ENCODE data around the gene SHROOM3.

SHROOM3 gene

DNA sequence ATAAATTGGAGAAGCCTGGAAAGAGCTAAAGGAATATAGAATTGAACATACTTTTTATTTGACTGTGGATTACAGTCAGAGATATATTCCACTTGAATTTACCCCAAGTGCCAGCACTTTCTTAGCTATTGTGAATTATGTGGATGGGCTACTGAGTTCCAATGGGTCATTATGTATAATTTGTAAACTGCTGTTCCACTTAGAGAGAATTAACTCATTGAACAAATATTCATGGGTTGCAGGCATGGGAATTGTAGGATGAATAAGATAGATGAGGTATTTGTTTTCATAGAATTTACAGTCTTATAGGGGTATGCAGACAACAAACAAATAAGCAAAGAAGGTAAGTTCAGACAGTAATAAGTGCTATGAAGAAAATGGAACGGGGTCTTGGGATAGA is 195.7 kb downstream of the SHROOM3 start:
- TF ChIP-seq PPARA (CRISPR knock-in tag; IDR thresholded peaks at IDR 0.05; ENCODE audit: borderline replicate concordance), result no peak
- TF ChIP-seq GLIS3 (CRISPR knock-in tag; IDR thresholded peaks at IDR 0.05), result no peak
- no peak for TF ChIP-seq ZNF8 (CRISPR knock-in tag; IDR thresholded peaks at IDR 0.05)
- no peak for TF ChIP-seq ZNF70 (CRISPR knock-in tag; IDR thresholded peaks at IDR 0.05)
- TF ChIP-seq, protein P1, sequence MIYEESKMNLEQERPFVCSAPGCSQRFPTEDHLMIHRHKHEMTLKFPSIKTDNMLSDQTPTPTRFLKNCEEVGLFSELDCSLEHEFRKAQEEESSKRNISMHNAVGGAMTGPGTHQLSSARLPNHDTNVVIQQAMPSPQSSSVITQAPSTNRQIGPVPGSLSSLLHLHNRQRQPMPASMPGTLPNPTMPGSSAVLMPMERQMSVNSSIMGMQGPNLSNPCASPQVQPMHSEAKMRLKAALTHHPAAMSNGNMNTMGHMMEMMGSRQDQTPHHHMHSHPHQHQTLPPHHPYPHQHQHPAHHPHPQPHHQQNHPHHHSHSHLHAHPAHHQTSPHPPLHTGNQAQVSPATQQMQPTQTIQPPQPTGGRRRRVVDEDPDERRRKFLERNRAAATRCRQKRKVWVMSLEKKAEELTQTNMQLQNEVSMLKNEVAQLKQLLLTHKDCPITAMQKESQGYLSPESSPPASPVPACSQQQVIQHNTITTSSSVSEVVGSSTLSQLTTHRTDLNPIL (CRISPR knock-in tag; IDR thresholded peaks at IDR 0.05; ENCODE audit: low read depth), result no peak
- TF ChIP-seq, protein P2, sequence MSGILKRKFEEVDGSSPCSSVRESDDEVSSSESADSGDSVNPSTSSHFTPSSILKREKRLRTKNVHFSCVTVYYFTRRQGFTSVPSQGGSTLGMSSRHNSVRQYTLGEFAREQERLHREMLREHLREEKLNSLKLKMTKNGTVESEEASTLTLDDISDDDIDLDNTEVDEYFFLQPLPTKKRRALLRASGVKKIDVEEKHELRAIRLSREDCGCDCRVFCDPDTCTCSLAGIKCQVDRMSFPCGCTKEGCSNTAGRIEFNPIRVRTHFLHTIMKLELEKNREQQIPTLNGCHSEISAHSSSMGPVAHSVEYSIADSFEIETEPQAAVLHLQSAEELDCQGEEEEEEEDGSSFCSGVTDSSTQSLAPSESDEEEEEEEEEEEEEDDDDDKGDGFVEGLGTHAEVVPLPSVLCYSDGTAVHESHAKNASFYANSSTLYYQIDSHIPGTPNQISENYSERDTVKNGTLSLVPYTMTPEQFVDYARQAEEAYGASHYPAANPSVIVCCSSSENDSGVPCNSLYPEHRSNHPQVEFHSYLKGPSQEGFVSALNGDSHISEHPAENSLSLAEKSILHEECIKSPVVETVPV (CRISPR knock-in tag; IDR thresholded peaks at IDR 0.05), result no peak
- no peak for TF ChIP-seq ARNTL (CRISPR knock-in tag; IDR thresholded peaks at IDR 0.05; ENCODE audit: borderline replicate concordance, low read depth)
- TF ChIP-seq, protein P3, sequence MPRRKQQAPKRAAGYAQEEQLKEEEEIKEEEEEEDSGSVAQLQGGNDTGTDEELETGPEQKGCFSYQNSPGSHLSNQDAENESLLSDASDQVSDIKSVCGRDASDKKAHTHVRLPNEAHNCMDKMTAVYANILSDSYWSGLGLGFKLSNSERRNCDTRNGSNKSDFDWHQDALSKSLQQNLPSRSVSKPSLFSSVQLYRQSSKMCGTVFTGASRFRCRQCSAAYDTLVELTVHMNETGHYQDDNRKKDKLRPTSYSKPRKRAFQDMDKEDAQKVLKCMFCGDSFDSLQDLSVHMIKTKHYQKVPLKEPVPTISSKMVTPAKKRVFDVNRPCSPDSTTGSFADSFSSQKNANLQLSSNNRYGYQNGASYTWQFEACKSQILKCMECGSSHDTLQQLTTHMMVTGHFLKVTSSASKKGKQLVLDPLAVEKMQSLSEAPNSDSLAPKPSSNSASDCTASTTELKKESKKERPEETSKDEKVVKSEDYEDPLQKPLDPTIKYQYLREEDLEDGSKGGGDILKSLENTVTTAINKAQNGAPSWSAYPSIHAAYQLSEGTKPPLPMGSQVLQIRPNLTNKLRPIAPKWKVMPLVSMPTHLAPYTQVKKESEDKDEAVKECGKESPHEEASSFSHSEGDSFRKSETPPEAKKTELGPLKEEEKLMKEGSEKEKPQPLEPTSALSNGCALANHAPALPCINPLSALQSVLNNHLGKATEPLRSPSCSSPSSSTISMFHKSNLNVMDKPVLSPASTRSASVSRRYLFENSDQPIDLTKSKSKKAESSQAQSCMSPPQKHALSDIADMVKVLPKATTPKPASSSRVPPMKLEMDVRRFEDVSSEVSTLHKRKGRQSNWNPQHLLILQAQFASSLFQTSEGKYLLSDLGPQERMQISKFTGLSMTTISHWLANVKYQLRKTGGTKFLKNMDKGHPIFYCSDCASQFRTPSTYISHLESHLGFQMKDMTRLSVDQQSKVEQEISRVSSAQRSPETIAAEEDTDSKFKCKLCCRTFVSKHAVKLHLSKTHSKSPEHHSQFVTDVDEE (CRISPR knock-in tag; IDR thresholded peaks at IDR 0.05), result no peak
- no peak for TF ChIP-seq BACH2 (CRISPR knock-in tag; IDR thresholded peaks at IDR 0.05; ENCODE audit: borderline replicate concordance)
- TF ChIP-seq ZC3H10 (CRISPR knock-in tag; IDR thresholded peaks at IDR 0.05), result no peak
- TF ChIP-seq TOX (CRISPR knock-in tag; IDR thresholded peaks at IDR 0.05; ENCODE audit: borderline replicate concordance), result no peak
- no peak for TF ChIP-seq RARB (CRISPR knock-in tag; IDR thresholded peaks at IDR 0.05)
- no peak for TF ChIP-seq ZNF565 (CRISPR knock-in tag; conservative IDR thresholded peaks at IDR 0.05; ENCODE audit: low read depth)
- TF ChIP-seq CSDC2 (CRISPR knock-in tag; IDR thresholded peaks at IDR 0.05), result no peak
- no peak for ATAC-seq

GRCh38 chr4:76634220-76634619 is 199.2 kb downstream of the SHROOM3 start:
- peak; percentile 82 for ATAC-seq
- TF ChIP-seq BACH2 (CRISPR knock-in tag; IDR thresholded peaks at IDR 0.05; ENCODE audit: borderline replicate concordance) (no peak), CSDC2 (CRISPR knock-in tag; IDR thresholded peaks at IDR 0.05) (no peak), ESRRG (CRISPR knock-in tag; IDR thresholded peaks at IDR 0.05) (no peak), RARB (CRISPR knock-in tag; IDR thresholded peaks at IDR 0.05) (no peak), PPARA (CRISPR knock-in tag; IDR thresholded peaks at IDR 0.05; ENCODE audit: borderline replicate concordance) (no peak), ZNF8 (CRISPR knock-in tag; IDR thresholded peaks at IDR 0.05) (no peak), GLIS3 (CRISPR knock-in tag; IDR thresholded peaks at IDR 0.05) (no peak), SNAI2 (CRISPR knock-in tag; IDR thresholded peaks at IDR 0.05) (no peak), ISL1 (CRISPR knock-in tag; IDR thresholded peaks at IDR 0.05) (no peak), ZFP30 (CRISPR knock-in tag; IDR thresholded peaks at IDR 0.05) (no peak), TCF4 (CRISPR knock-in tag; IDR thresholded peaks at IDR 0.05; ENCODE audit: borderline replicate concordance) (no peak), OSR1 (CRISPR knock-in tag; IDR thresholded peaks at IDR 0.05) (no peak), ZC3H10 (CRISPR knock-in tag; IDR thresholded peaks at IDR 0.05) (no peak), ZFP3 (CRISPR knock-in tag; IDR thresholded peaks at IDR 0.05) (no peak)
- TF ChIP-seq, protein P2 (CRISPR knock-in tag; IDR thresholded peaks at IDR 0.05), result no peak
- TF ChIP-seq, protein P4, sequence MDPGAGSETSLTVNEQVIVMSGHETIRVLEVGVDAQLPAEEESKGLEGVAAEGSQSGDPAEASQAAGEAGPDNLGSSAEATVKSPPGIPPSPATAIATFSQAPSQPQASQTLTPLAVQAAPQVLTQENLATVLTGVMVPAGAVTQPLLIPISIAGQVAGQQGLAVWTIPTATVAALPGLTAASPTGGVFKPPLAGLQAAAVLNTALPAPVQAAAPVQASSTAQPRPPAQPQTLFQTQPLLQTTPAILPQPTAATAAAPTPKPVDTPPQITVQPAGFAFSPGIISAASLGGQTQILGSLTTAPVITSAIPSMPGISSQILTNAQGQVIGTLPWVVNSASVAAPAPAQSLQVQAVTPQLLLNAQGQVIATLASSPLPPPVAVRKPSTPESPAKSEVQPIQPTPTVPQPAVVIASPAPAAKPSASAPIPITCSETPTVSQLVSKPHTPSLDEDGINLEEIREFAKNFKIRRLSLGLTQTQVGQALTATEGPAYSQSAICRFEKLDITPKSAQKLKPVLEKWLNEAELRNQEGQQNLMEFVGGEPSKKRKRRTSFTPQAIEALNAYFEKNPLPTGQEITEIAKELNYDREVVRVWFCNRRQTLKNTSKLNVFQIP (CRISPR knock-in tag; IDR thresholded peaks at IDR 0.05; ENCODE audit: borderline replicate concordance, low read depth), result no peak
- TF ChIP-seq, protein P3 (CRISPR knock-in tag; IDR thresholded peaks at IDR 0.05), result no peak
- TF ChIP-seq, protein P5, sequence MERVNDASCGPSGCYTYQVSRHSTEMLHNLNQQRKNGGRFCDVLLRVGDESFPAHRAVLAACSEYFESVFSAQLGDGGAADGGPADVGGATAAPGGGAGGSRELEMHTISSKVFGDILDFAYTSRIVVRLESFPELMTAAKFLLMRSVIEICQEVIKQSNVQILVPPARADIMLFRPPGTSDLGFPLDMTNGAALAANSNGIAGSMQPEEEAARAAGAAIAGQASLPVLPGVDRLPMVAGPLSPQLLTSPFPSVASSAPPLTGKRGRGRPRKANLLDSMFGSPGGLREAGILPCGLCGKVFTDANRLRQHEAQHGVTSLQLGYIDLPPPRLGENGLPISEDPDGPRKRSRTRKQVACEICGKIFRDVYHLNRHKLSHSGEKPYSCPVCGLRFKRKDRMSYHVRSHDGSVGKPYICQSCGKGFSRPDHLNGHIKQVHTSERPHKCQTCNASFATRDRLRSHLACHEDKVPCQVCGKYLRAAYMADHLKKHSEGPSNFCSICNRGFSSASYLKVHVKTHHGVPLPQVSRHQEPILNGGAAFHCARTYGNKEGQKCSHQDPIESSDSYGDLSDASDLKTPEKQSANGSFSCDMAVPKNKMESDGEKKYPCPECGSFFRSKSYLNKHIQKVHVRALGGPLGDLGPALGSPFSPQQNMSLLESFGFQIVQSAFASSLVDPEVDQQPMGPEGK (CRISPR knock-in tag; IDR thresholded peaks at IDR 0.05; ENCODE audit: borderline replicate concordance), result no peak
